OCI-LY1 (cell line): ENCODE results near the gene C11orf97.

Experiments
- H2AFZ ChIP-seq: fragments of 200-600 bp; sonication (generic), shearing (Covaris generic); 2 replicates; pipeline ENCODE4 v1.6.0; 2014; ENCODE audit warnings: antibody characterized with exemption, mild to moderate bottlenecking, low read length
- H3F3A ChIP-seq: fragments of 200-600 bp; sonication (generic), shearing (Covaris generic); 2 replicates; pipeline ENCODE4 v1.6.0; 2014; ENCODE audit warnings: mild to moderate bottlenecking, antibody characterized with exemption, low read length, moderate library complexity; ENCODE audit not compliant: insufficient read depth
- H3K27ac ChIP-seq: fragments of 200-600 bp; sonication (generic); 2 replicates; pipeline ENCODE4 v1.5.1; 2014; ENCODE audit warnings: low read length, mixed run types, mild to moderate bottlenecking, low read depth; ENCODE audit not compliant: poor library complexity, severe bottlenecking
- H3K27me3 ChIP-seq: fragments of 200-600 bp; sonication (generic); 2 replicates; pipeline ENCODE4 v1.6.0; 2014; ENCODE audit warnings: antibody characterized with exemption, mild to moderate bottlenecking, low read length, moderate library complexity; ENCODE audit not compliant: insufficient read depth
- H3K36me3 ChIP-seq: fragments of 200-600 bp; sonication (generic); 2 replicates; pipeline ENCODE4 v1.6.1; 2014; ENCODE audit warnings: mild to moderate bottlenecking, antibody characterized with exemption, low read length, moderate library complexity, mixed read lengths; ENCODE audit not compliant: insufficient read depth
- H3K4me1 ChIP-seq: fragments of 200-600 bp; sonication (generic); 2 replicates; pipeline ENCODE4 v1.5.1; 2014; ENCODE audit warnings: mild to moderate bottlenecking, low read length, moderate library complexity; ENCODE audit not compliant: insufficient read depth, severe bottlenecking
- H3K4me2 ChIP-seq: fragments of 200-600 bp; sonication (generic), shearing (Covaris generic); 2 replicates; pipeline ENCODE4 v1.6.1; 2014; ENCODE audit warnings: low read length
- H3K4me3 ChIP-seq: fragments of 200-600 bp; sonication (generic); 2 replicates; pipeline ENCODE4 v1.5.1; 2014; ENCODE audit warnings: low read length, low read depth, mild to moderate bottlenecking, mixed read lengths; ENCODE audit not compliant: poor library complexity, severe bottlenecking
- H3K79me2 ChIP-seq: fragments of 200-600 bp; shearing (Covaris generic); 2 replicates; pipeline ENCODE4 v1.6.1; 2016; ENCODE audit warnings: mixed run types, low read length, mixed read lengths; ENCODE audit not compliant: insufficient read depth
- H3K9ac ChIP-seq: fragments of 200-600 bp; sonication (generic), shearing (Covaris generic); 2 replicates; pipeline ENCODE4 v1.6.1; 2014; ENCODE audit warnings: mild to moderate bottlenecking, low read length, mixed read lengths
- H3K9me2 ChIP-seq: fragments of 200-600 bp; sonication (generic), shearing (Covaris generic); 2 replicates; pipeline ENCODE4 v1.6.1; 2014; ENCODE audit warnings: low read depth, mild to moderate bottlenecking, low read length, mixed read lengths
- H3K9me3 ChIP-seq: fragments of 200-600 bp; shearing (Covaris generic); 2 replicates; pipeline ENCODE4 v1.6.1; 2014; ENCODE audit warnings: low read length, mixed read lengths
- H4K20me1 ChIP-seq: fragments of 200-600 bp; sonication (generic), shearing (Covaris generic); 2 replicates; pipeline ENCODE4 v1.6.0; 2016; ENCODE audit warnings: mild to moderate bottlenecking, low read length; ENCODE audit not compliant: insufficient read depth
- EZH2 ChIP-seq: fragments of 200-600 bp; sonication (generic), shearing (Covaris generic); IDR thresholded peaks from 2 replicates; pipeline ENCODE4 v1.8.0; 2017; ENCODE audit warnings: borderline replicate concordance, mixed run types, mild to moderate bottlenecking, antibody characterized with exemption, low read length, moderate library complexity, mixed read lengths
- TF ChIP-seq, protein P1 (sequence below): fragments of 200-600 bp; sonication (generic), shearing (Covaris generic); IDR thresholded peaks from 2 replicates; pipeline ENCODE4 v1.5.1; 2017; ENCODE audit warnings: mild to moderate bottlenecking, antibody characterized with exemption, low read length, moderate library complexity, mixed read lengths

C11orf97 gene

DNA sequence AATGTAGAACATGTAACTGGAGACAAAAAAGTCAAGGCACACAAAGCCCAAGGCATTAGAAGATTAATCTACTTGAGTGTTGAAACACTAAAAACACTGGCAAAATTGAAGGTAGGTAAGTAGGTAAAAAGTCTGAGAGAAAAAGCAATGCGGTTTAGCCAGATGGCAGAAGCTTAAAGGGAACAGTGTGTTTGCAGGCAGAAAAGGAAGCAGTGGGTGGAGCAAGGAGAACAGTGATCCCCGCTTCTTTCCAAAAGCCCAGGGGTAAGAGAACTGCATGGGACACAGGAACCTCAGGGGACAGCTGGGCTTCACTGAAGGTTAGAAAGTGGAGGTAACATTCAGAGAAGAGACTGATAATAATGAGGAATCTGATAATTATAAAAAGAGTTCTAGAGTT is 34.6 kb upstream of the C11orf97 start:
- H3K27ac ChIP-seq = no peak overlapping the region
- TF ChIP-seq, protein P1, sequence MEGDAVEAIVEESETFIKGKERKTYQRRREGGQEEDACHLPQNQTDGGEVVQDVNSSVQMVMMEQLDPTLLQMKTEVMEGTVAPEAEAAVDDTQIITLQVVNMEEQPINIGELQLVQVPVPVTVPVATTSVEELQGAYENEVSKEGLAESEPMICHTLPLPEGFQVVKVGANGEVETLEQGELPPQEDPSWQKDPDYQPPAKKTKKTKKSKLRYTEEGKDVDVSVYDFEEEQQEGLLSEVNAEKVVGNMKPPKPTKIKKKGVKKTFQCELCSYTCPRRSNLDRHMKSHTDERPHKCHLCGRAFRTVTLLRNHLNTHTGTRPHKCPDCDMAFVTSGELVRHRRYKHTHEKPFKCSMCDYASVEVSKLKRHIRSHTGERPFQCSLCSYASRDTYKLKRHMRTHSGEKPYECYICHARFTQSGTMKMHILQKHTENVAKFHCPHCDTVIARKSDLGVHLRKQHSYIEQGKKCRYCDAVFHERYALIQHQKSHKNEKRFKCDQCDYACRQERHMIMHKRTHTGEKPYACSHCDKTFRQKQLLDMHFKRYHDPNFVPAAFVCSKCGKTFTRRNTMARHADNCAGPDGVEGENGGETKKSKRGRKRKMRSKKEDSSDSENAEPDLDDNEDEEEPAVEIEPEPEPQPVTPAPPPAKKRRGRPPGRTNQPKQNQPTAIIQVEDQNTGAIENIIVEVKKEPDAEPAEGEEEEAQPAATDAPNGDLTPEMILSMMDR = no peak
- TF ChIP-seq EZH2 = no peak
- H2AFZ ChIP-seq = no peak overlapping the region
- no peaks in the 10 kb centered on the region for H4K20me1 ChIP-seq
- H3K4me3 ChIP-seq = no peak overlapping the region
- peaks cover 93% of the 10 kb centered on the region for H3K36me3 ChIP-seq
- no peaks in the 10 kb centered on the region for H3K9me2 ChIP-seq
- H3K4me1 ChIP-seq = peaks cover 4% of the 10 kb centered on the region
- no peaks in the 10 kb centered on the region for H3K9me3 ChIP-seq
- no peak overlapping the region for H3K9ac ChIP-seq
- no peaks in the 10 kb centered on the region for H3K27me3 ChIP-seq
- no peaks in the 10 kb centered on the region for H3K79me2 ChIP-seq
- H3F3A ChIP-seq = no peaks in the 10 kb centered on the region
- H3K4me2 ChIP-seq = no peak overlapping the region

DNA sequence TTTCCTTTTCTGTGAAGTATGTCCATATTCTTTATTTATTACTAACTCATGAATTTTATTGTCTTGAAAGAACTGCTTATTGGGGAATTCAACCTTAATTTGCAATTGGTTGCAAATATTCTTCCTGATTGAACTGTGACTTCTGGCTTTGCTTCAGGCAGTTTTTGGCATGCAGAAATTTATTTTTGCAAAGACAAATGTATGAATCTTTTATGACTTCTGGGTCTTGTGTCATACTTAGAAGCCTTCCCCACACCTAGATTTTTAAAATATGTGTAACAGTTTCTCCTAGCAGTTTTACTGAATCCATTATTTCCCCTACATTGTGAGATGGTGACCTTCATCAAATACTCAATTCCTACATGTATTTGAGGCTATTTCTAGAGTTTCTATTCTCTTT is 30.9 kb upstream of the C11orf97 start:
- H3K9me3 ChIP-seq = no peaks in the 10 kb centered on the region

DNA sequence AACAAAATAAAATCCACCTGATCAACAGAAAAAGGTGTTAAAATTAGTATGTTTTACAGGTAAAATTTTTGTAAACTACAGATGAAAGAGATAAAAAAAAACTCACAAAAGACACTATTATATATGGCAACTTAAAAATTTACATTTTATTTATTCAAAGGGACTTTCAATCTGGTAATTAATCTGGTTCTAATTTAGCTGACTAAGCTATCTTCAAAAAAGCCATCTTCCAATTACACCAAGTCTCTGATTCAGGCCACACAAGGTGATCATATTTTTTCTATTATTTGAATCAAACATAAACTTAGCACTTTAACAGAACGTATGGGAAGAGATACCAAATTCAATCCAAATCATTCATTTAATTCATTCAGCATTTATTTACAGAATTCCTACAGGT is 26.2 kb upstream of the C11orf97 start:
- Histone ChIP-seq H3K27ac (no peak overlapping the region), H4K20me1 (no peaks in the 10 kb centered on the region), H3K4me1 (no peaks in the 10 kb centered on the region), H3K9me3 (no peaks in the 10 kb centered on the region), H3K4me2 (no peak overlapping the region), H2AFZ (no peak overlapping the region), H3K27me3 (no peaks in the 10 kb centered on the region), H3K79me2 (no peaks in the 10 kb centered on the region), H3F3A (no peaks in the 10 kb centered on the region), H3K4me3 (no peak overlapping the region), H3K9me2 (no peaks in the 10 kb centered on the region), H3K9ac (no peak overlapping the region), H3K36me3 (peaks cover 90% of the 10 kb centered on the region)
- TF ChIP-seq EZH2 = no peak
- TF ChIP-seq, protein P1 = no peak

More for the DNA sequence above, 30.9 kb upstream of the C11orf97 start:
- TF ChIP-seq, protein P1 = no peak
- no peak for TF ChIP-seq EZH2
- no peaks in the 10 kb centered on the region for H4K20me1 ChIP-seq
- no peaks in the 10 kb centered on the region for H3K27me3 ChIP-seq
- H3K27ac ChIP-seq = no peak overlapping the region
- H3F3A ChIP-seq = no peaks in the 10 kb centered on the region
- H3K4me2 ChIP-seq = no peak overlapping the region
- no peaks in the 10 kb centered on the region for H3K4me1 ChIP-seq
- peaks cover 91% of the 10 kb centered on the region for H3K36me3 ChIP-seq
- no peaks in the 10 kb centered on the region for H3K79me2 ChIP-seq
- no peak overlapping the region for H3K4me3 ChIP-seq
- H2AFZ ChIP-seq = no peak overlapping the region
- no peaks in the 10 kb centered on the region for H3K9me2 ChIP-seq
- H3K9ac ChIP-seq = no peak overlapping the region
